Neural cell (in vitro differentiated cells): ENCODE measurements around the gene MXRA7. TPM values are rescaled to one million over a fixed set of nuclear protein-coding genes. Genes with fewer than 3 reads are reported as not detected.

Experiments
- H2AFZ ChIP-seq: fragments of 200-600, 300-800 bp; sonication (generic), shearing (Covaris generic); 2 replicates; pipeline ENCODE4 v1.6.0; 2014; ENCODE audit warnings: low read depth, mild to moderate bottlenecking, antibody characterized with exemption, low read length, moderate library complexity
- H3F3A ChIP-seq: fragments of 200-600 bp; shearing (Covaris generic); 2 replicates; pipeline ENCODE4 v1.6.1; 2016; ENCODE audit warnings: mild to moderate bottlenecking, moderate library complexity, mixed read lengths, antibody characterized with exemption, low read length; ENCODE audit not compliant: insufficient read depth, poor library complexity, severe bottlenecking
- H3K27ac ChIP-seq: fragments of 200-600, 300-800 bp; sonication (generic), shearing (Covaris generic); 2 replicates; pipeline ENCODE4 v1.5.1; 2014; ENCODE audit warnings: mild to moderate bottlenecking, low read length, moderate library complexity
- H3K27me3 ChIP-seq: fragments of 300-800, 200-600 bp; sonication (generic), shearing (Covaris generic); 2 replicates; pipeline ENCODE4 v1.6.0; 2014; ENCODE audit warnings: mild to moderate bottlenecking, low read depth, low read length, moderate library complexity; ENCODE audit not compliant: insufficient read depth
- H3K36me3 ChIP-seq: fragments of 300-800, 200-600 bp; sonication (generic), shearing (Covaris generic); 2 replicates; pipeline ENCODE4 v1.5.1; 2014; ENCODE audit warnings: mild to moderate bottlenecking, antibody characterized with exemption, low read length, moderate library complexity; ENCODE audit not compliant: insufficient read depth
- H3K4me2 ChIP-seq: fragments of 300-800, 200-600 bp; sonication (generic), shearing (Covaris generic); 2 replicates; pipeline ENCODE4 v1.6.0; 2014; ENCODE audit warnings: mild to moderate bottlenecking, low read length
- H3K4me3 ChIP-seq: fragments of 300-800, 200-600 bp; sonication (generic), shearing (Covaris generic); 2 replicates; pipeline ENCODE4 v1.5.1; 2014; ENCODE audit warnings: mild to moderate bottlenecking, low read length, moderate library complexity
- H3K79me2 ChIP-seq: fragments of 200-600 bp; shearing (Covaris generic); replicated peaks from 2 replicates; pipeline ENCODE4 v1.6.0; 2014; ENCODE audit warnings: mild to moderate bottlenecking, low read length, moderate library complexity; ENCODE audit not compliant: insufficient read depth
- H3K9ac ChIP-seq: fragments of 300-800, 200-600 bp; sonication (generic), shearing (Covaris generic); 2 replicates; pipeline ENCODE4 v1.6.1; 2016; ENCODE audit warnings: mild to moderate bottlenecking, low read length, mixed read lengths
- H3K9me2 ChIP-seq: fragments of 200-600 bp; shearing (Covaris generic); 2 replicates; pipeline ENCODE4 v1.6.1; 2016; ENCODE audit warnings: mild to moderate bottlenecking, low read length, mixed read lengths; ENCODE audit not compliant: insufficient read depth
- H3K9me3 ChIP-seq: fragments of 200-600, 300-800 bp; sonication (generic), shearing (Covaris generic); 2 replicates; pipeline ENCODE4 v1.6.1; 2016; ENCODE audit warnings: mild to moderate bottlenecking, mixed run types, low read length, moderate library complexity, mixed read lengths
- H4K20me1 ChIP-seq: fragments of 200-600 bp; shearing (Covaris generic); 2 replicates; pipeline ENCODE4 v1.6.1; 2016; ENCODE audit warnings: mild to moderate bottlenecking, mixed run types; ENCODE audit not compliant: insufficient read depth
- CTCF ChIP-seq: fragments of 450-650 bp; IDR thresholded peaks from 2 replicates; pipeline ENCODE4 v1.5.1; 2014; ENCODE audit warnings: antibody characterized with exemption, mild to moderate bottlenecking, moderate library complexity; ENCODE audit not compliant: poor library complexity, severe bottlenecking
- EP300 ChIP-seq: fragments of 450-650 bp; conservative IDR thresholded peaks from 2 replicates; pipeline ENCODE4 v1.6.1; 2014; ENCODE audit warnings: antibody characterized with exemption, mild to moderate bottlenecking, moderate library complexity; ENCODE audit not compliant: poor library complexity, severe bottlenecking
- EZH2 ChIP-seq: fragments of 200-600, 300-800 bp; shearing (Covaris generic), sonication (generic); IDR thresholded peaks from 2 replicates; pipeline ENCODE4 v1.6.1; 2014; ENCODE audit warnings: antibody characterized with exemption, low read length, borderline replicate concordance, mild to moderate bottlenecking; ENCODE audit not compliant: insufficient read depth, poor library complexity, severe bottlenecking
- MXI1 ChIP-seq: fragments of 450-650 bp; conservative IDR thresholded peaks from 2 replicates; pipeline ENCODE4 v1.6.1; 2014; ENCODE audit warnings: antibody characterized with exemption, mild to moderate bottlenecking; ENCODE audit not compliant: poor library complexity, severe bottlenecking
- POLR2AphosphoS5 ChIP-seq: IDR thresholded peaks from 2 replicates; pipeline ENCODE4 v1.6.1; 2012
- RAD21 ChIP-seq: fragments of 450-650 bp; conservative IDR thresholded peaks from 2 replicates; pipeline ENCODE4 v1.6.1; 2014; ENCODE audit warnings: antibody characterized with exemption, mild to moderate bottlenecking, moderate library complexity
- REST ChIP-seq: IDR thresholded peaks from 2 replicates; pipeline ENCODE4 v1.6.1; 2012; ENCODE audit warnings: borderline replicate concordance
- SMC3 ChIP-seq: fragments of 450-650 bp; conservative IDR thresholded peaks from 2 replicates; pipeline ENCODE4 v1.6.1; 2014; ENCODE audit warnings: antibody characterized with exemption, mild to moderate bottlenecking, moderate library complexity; ENCODE audit not compliant: poor library complexity
- TAF1 ChIP-seq: IDR thresholded peaks from 2 replicates; pipeline ENCODE4 v1.6.1; 2012; ENCODE audit warnings: low read depth
- polyA plus RNA-seq: library from polyadenylated mRNA; depleted of rRNA; stranded (reverse); fragments of >200 nt; gene quantifications from 2 replicates; pipeline ENCODE4 v1.2.3, GENCODE V29; 2014

The MXRA7 gene
- polyA plus RNA-seq, 1 donor from 2014 or later, result 143 TPM

- H3K79me2 ChIP-seq, result peaks cover 34% of the 10 kb centered on the region
- H3K27me3 ChIP-seq, result no peaks in the 10 kb centered on the region
- H3K9me2 ChIP-seq, result no peaks in the 10 kb centered on the region
- H3K9me3 ChIP-seq, result no peaks in the 10 kb centered on the region
- no peak overlapping the region for H3K9ac ChIP-seq
- no peaks in the 10 kb centered on the region for H3K36me3 ChIP-seq
- H4K20me1 ChIP-seq, result no peaks in the 10 kb centered on the region
- no peak overlapping the region for H3K27ac ChIP-seq
- TF ChIP-seq TAF1, result no peak
- TF ChIP-seq EP300, result no peak
- no peak for TF ChIP-seq CTCF
- TF ChIP-seq SMC3, result no peak
- TF ChIP-seq RAD21, result no peak
- no peak for TF ChIP-seq POLR2AphosphoS5
- no peak for TF ChIP-seq EZH2
- TF ChIP-seq MXI1, result no peak
- TF ChIP-seq REST, result no peak
- H3F3A ChIP-seq, result no peaks in the 10 kb centered on the region
- no peak overlapping the region for H2AFZ ChIP-seq
- no peak overlapping the region for H3K4me2 ChIP-seq
- no peak overlapping the region for H3K4me3 ChIP-seq
Measured at GRCh38 chr17:76704805-76705204, 6.0 kb downstream of the MXRA7 start.

GRCh38 chr17:76702941-76703637, 7.7 kb downstream of the MXRA7 start:
- H3K36me3 ChIP-seq, result no peaks in the 10 kb centered on the region
- peaks cover 44% of the 10 kb centered on the region for H3K79me2 ChIP-seq
- H4K20me1 ChIP-seq, result no peaks in the 10 kb centered on the region
- no peaks in the 10 kb centered on the region for H3K9me2 ChIP-seq
- no peak overlapping the region for H3K27ac ChIP-seq
- H3K27me3 ChIP-seq, result no peaks in the 10 kb centered on the region
- no peak for TF ChIP-seq SMC3
- TF ChIP-seq EP300, result no peak
- TF ChIP-seq REST, result no peak
- no peak for TF ChIP-seq POLR2AphosphoS5
- TF ChIP-seq EZH2, result no peak
- no peak for TF ChIP-seq MXI1
- no peak overlapping the region for H3K9ac ChIP-seq
- no peak overlapping the region for H2AFZ ChIP-seq
- no peaks in the 10 kb centered on the region for H3F3A ChIP-seq
- no peaks in the 10 kb centered on the region for H3K9me3 ChIP-seq
- no peak overlapping the region for H3K4me2 ChIP-seq
- no peak overlapping the region for H3K4me3 ChIP-seq
